ENCODE results near the gene IL19.

IL19 gene

DNA sequence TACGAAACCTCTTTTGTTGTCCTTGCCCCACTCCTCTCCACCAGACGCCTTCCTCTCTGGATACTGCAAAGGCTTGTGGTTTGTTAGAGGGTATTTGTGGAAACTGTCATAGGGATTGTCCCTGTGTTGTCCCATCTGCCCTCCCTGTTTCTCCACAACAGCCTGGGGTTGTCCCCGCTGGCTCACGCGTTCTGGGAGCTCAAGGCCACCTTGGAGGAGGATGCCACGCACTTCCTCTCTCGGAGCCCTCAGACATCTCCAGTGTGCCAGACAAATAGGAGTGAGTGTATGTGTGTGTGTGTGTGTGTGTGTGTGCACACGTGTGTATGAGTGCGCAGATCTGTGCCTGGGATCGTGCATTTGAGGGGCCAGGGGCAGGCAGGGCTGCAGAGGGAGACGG lies 37.6 kb upstream of the IL19 start:
- TF ChIP-seq SPI1 (IDR thresholded peaks at IDR 0.05; ENCODE audit: borderline replicate concordance, low read depth) (peak; percentile 60; the same call in 1 of the 2 replicates), CTCF (IDR thresholded peaks at IDR 0.05; ENCODE audit: insufficient read depth, low read length) (no peak)
- no peak overlapping the region for H3K4me3 ChIP-seq (replicated peaks; ENCODE audit: insufficient read depth, low read length)
- H3K27me3 ChIP-seq (ENCODE audit: insufficient read depth, poor library complexity, severe bottlenecking) = no peaks in the 10 kb centered on the region
- no peak overlapping the region for H3K27ac ChIP-seq (replicated peaks)
- no peak for DNase-seq (ENCODE audit: low read depth in 1 of 2, low spot score in 1 of 2)

GRCh38 chr1:206734499-206735142 lies 36.0 kb upstream of the IL19 start:
- peak in 1 of 2 experiments; percentile 47 for DNase-seq (ENCODE audit: low read depth in 1 of 2, low spot score in 1 of 2)
- Histone ChIP-seq H3K27me3 (ENCODE audit: insufficient read depth, poor library complexity, severe bottlenecking) (no peaks in the 10 kb centered on the region), H3K27ac (replicated peaks) (no peak overlapping the region), H3K4me3 (replicated peaks; ENCODE audit: insufficient read depth, low read length) (no peak overlapping the region)
- TF ChIP-seq GABPA (IDR thresholded peaks at IDR 0.05; ENCODE audit: low read depth) (no peak), CTCF (IDR thresholded peaks at IDR 0.05; ENCODE audit: insufficient read depth, low read length) (peak; percentile 85)

GRCh38 chr1:206735553-206736031 lies 35.0 kb upstream of the IL19 start:
- TF ChIP-seq, protein P1, sequence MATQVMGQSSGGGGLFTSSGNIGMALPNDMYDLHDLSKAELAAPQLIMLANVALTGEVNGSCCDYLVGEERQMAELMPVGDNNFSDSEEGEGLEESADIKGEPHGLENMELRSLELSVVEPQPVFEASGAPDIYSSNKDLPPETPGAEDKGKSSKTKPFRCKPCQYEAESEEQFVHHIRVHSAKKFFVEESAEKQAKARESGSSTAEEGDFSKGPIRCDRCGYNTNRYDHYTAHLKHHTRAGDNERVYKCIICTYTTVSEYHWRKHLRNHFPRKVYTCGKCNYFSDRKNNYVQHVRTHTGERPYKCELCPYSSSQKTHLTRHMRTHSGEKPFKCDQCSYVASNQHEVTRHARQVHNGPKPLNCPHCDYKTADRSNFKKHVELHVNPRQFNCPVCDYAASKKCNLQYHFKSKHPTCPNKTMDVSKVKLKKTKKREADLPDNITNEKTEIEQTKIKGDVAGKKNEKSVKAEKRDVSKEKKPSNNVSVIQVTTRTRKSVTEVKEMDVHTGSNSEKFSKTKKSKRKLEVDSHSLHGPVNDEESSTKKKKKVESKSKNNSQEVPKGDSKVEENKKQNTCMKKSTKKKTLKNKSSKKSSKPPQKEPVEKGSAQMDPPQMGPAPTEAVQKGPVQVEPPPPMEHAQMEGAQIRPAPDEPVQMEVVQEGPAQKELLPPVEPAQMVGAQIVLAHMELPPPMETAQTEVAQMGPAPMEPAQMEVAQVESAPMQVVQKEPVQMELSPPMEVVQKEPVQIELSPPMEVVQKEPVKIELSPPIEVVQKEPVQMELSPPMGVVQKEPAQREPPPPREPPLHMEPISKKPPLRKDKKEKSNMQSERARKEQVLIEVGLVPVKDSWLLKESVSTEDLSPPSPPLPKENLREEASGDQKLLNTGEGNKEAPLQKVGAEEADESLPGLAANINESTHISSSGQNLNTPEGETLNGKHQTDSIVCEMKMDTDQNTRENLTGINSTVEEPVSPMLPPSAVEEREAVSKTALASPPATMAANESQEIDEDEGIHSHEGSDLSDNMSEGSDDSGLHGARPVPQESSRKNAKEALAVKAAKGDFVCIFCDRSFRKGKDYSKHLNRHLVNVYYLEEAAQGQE (IDR thresholded peaks at IDR 0.05; ENCODE audit: insufficient replicate concordance, low read depth) = no peak
- TF ChIP-seq GABPA (IDR thresholded peaks at IDR 0.05; ENCODE audit: low read depth) (no peak), SPI1 (IDR thresholded peaks at IDR 0.05; ENCODE audit: borderline replicate concordance, low read depth) (no peak), CTCF (IDR thresholded peaks at IDR 0.05; ENCODE audit: insufficient read depth, low read length) (no peak), POLR2AphosphoS5 (IDR thresholded peaks at IDR 0.05; ENCODE audit: low read depth) (no peak)
- H3K27me3 ChIP-seq (ENCODE audit: insufficient read depth, poor library complexity, severe bottlenecking) = no peaks in the 10 kb centered on the region
- no peak overlapping the region for H3K27ac ChIP-seq (replicated peaks)
- DNase-seq (ENCODE audit: low read depth in 1 of 2, low spot score in 1 of 2) = no peak
- H3K4me3 ChIP-seq (replicated peaks; ENCODE audit: insufficient read depth, low read length) = no peak overlapping the region

GRCh38 chr1:206736878-206737728 lies 33.5 kb upstream of the IL19 start:
- DNase-seq (ENCODE audit: low read depth in 1 of 2, low spot score in 1 of 2) = no peak
- H3K4me3 ChIP-seq (replicated peaks; ENCODE audit: insufficient read depth, low read length) = no peak overlapping the region
- H3K27me3 ChIP-seq (ENCODE audit: insufficient read depth, poor library complexity, severe bottlenecking) = no peaks in the 10 kb centered on the region
- no peak overlapping the region for H3K27ac ChIP-seq (replicated peaks)
- TF ChIP-seq CTCF (IDR thresholded peaks at IDR 0.05; ENCODE audit: insufficient read depth, low read length) = no peak
- TF ChIP-seq SPI1 (IDR thresholded peaks at IDR 0.05; ENCODE audit: borderline replicate concordance, low read depth) = no peak
- no peak for TF ChIP-seq GABPA (IDR thresholded peaks at IDR 0.05; ENCODE audit: low read depth)
- TF ChIP-seq, protein P1 (IDR thresholded peaks at IDR 0.05; ENCODE audit: insufficient replicate concordance, low read depth) = no peak
- no peak for TF ChIP-seq POLR2AphosphoS5 (IDR thresholded peaks at IDR 0.05; ENCODE audit: low read depth)
